Globus pallidus (tissue), 1 donor: ENCODE results near the gene RALGPS1.
A peak's percentile ranks its signal among the peaks of the same experiment; 100 is the strongest.

Experiments
- DNase-seq: peaks from one replicate; pipeline ENCODE4 v3.0.0-alpha.2; 2015; ENCODE audit warnings: low spot score

The RALGPS1 gene

DNA sequence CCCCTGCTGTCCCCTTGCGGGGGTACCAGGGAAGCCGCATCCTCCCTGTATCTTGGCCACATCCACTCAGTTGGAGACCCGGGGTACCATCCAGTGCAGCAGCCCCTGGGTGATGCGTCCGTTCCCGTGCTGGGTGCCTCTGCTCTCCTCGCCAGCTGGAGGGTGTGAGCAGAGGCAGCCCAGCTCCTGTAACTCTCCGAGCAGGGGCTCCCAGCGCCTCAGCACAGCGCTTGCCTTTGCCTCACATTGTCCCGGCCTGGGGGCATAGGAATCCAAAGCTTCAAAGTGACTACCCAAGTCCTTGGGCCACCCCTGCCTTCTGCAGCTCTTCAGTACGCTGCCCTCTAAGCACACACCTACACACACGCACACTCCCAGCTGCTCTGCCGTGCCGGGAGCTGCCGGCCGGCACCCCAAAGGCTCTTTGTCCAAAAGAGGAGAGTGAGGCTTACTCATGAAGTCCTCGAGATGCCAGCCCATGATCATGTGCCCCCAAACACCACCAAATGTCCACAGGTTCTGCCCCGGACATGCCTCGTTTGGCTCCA is 207.1 kb downstream of the RALGPS1 start:
- peak; percentile 49 for DNase-seq

- DNase-seq: peak; percentile 98
Measured at GRCh38 chr9:127122176-127123063, 207.8 kb downstream of the RALGPS1 start, which contains the start of gene ANGPTL2. ANGPTL2 (minus strand) TSS chr9:127122635; CDS start chr9:127108731, 13,904 bp downstream.

GRCh38 chr9:127123064-127123890 is 208.7 kb downstream of the RALGPS1 start:
- DNase-seq: no peak

DNA sequence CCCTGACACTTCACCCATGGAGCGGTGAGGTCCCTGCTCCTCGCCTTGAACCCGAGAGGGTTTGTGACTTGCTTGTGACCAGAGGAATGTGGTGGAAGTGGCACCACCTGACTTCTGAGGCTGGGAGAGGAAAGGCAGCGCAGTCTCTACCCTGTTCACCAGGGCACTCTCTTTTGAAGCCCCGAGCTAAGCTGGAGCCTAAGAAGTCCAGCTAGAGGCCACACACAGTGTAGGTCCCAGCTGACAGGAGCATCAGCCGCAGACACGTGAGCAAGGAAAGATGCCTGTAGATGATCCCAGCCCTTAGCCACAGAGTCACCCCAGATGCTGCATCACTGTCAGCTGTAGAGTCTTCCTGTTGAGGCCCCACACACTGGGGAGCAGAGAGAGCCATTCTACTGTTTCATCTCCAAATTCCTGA is 209.5 kb downstream of the RALGPS1 start:
- no peak for DNase-seq

- DNase-seq: no peak
Measured at GRCh38 chr9:127124792-127125191, 210.2 kb downstream of the RALGPS1 start.

GRCh38 chr9:127126971-127127370 is 212.4 kb downstream of the RALGPS1 start:
- DNase-seq: no peak

DNA sequence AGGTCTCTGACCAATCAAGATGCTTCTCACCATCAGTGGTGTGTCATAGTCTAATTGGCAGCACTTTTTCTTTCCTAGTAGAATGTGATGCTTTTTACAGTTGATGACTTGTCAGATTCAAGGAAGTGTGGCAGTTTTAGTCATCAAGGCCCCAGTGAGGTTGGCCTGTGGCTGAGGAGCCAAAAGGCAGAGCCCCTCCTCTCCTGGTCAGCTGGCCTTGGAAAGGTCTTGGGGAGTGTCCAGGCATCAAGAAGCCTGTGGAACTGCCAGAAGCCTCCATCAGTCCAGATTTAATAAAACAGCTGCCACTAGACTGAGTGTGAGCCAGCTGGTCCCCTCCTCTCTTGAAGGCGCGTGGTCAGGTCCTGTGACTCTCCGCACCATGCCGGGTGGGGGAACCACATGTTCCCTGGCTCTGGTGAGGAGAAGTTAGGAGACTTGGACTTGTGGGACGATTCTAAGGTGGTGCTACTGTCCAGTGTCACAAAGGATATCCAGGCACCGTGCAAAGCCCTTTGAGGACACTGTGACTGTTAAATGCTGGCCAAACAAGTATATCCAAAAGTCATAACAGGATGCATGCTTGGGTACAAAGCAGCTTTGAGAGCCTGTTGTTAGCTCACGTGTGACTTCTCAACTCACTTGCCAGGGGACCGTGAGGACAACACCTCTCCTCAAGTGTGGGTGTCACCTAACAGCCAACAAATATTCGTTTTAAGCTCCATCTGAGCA is 213.9 kb downstream of the RALGPS1 start:
- DNase-seq: peak; percentile 77

DNA sequence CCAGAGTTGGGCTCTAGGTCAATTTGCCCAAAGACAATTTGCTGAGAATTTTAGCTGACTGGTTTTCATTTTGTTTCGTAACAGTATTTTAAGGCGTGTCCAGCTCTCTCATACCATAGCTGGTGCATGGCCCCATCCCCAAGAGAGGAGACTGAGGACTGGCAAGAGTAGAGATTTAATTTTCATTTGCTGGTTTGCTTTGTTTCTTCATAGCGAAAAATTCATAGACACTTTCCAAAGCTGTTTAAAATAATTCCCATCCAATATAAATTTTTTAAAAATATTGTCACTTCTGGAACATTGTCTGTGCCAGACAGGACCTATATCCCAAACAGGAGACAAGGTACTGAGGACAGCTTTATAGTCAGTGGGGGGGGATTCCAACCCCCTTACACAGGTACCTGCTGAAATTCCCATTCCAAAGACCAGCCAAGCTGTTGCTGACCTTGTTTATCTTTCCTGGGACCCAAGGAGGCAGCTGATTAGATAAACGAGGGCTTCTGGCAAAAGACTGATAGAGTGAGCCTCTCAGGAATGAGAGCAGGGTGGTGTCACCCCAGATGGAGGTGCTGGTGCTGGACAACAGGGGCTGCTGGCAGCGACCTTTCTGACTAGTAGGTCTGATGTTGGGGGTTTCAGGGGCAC is 214.6 kb downstream of the RALGPS1 start:
- no peak for DNase-seq

DNA sequence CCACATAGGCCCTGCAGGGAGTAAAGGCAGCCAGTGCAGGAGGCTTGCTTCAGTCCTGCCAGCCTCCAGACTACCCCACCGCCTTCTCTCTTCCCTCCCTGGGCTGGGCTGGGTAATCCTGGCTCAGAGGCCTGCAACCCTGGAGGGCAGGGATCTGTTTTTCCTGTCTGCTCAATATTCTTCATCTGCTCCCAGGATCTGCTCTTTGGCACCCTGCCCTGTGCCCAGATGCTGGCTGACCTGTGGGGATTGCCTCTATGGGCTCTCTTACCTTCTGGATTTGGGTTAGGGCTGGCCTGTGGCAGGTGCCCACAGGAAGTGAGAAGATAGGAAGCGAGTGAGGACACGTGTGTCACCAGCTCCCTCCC is 215.1 kb downstream of the RALGPS1 start:
- no peak for DNase-seq

GRCh38 chr9:127130235-127130634 is 215.7 kb downstream of the RALGPS1 start:
- no peak for DNase-seq

- DNase-seq: peak; percentile 77
Measured at GRCh38 chr9:127130661-127131538, 216.3 kb downstream of the RALGPS1 start.

DNA sequence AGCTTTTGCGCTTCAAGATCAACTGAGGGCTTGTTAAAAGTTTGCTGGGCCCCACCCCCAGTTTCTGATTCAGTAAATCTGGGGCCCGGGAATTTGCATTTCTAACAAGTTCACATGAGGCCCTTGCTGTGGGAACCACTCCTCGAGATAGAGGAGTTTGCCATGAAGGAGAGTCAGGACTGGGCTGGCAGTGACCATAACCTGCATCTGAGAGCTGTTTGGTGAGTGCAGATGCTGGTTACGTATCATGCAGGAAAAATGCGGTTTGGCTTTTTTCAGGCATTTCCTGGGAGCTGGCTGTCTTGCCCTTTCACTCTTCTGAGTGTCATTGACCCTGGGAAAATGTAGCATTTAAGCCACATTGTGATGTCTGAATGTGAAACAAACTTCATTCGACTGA is 217.3 kb downstream of the RALGPS1 start:
- DNase-seq: no peak

DNA sequence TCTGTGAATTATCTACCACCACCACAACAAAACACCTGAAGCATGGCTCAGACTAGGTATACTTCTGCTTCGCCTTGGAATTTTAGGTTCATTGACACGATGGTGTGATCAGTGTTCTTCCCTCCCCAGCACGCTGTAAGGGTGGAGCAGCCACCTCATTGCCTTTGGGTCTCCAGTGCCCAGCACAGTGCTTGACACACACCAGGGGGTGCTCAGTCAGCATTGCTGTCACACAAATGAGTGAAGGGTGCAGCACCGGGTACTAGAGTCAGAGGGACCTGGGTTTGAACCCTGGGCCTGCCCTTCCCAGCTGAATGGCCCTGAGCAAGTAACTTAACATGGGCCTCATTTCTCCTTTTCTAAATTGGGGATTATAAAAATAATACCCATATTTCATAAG is 217.8 kb downstream of the RALGPS1 start:
- no peak for DNase-seq

- peak; percentile 78 for DNase-seq
Measured at GRCh38 chr9:127132921-127133647, 218.5 kb downstream of the RALGPS1 start.

- DNase-seq: peak; percentile 95
Measured at GRCh38 chr9:127133739-127134167, 219.2 kb downstream of the RALGPS1 start.

DNA sequence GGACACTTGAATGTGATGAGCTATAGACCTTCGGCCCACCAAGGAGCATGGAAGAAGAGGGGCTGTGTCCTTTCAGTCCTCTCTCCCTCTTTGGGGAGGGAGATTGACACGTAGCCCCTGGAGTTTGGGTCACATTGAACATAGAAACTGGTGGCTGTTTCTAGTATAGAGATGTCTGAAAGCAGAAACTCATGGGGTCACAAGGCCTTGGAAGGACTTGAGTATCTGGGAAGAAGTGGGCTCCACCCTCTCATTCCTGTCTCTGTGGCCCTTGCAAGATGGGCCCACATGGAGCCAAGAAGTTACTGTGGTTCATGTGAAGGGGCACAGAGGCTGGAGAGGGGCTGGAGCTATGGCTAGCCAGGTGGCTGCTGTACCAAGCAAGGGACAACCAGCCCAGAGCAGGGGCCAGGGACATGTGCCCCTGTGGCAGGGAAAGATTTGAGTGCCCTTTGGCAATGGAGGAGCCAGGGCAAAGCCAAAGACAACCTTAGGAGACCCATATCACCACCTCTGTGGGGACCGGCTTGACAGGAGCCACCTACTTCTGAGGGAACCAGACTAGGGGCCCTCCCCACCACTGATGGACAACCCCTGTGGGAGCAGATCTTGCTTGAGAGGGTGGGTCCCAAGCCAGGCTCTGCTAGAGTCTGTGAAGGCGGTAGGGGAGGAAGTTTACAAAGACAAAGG is 220.6 kb downstream of the RALGPS1 start:
- DNase-seq: no peak

DNA sequence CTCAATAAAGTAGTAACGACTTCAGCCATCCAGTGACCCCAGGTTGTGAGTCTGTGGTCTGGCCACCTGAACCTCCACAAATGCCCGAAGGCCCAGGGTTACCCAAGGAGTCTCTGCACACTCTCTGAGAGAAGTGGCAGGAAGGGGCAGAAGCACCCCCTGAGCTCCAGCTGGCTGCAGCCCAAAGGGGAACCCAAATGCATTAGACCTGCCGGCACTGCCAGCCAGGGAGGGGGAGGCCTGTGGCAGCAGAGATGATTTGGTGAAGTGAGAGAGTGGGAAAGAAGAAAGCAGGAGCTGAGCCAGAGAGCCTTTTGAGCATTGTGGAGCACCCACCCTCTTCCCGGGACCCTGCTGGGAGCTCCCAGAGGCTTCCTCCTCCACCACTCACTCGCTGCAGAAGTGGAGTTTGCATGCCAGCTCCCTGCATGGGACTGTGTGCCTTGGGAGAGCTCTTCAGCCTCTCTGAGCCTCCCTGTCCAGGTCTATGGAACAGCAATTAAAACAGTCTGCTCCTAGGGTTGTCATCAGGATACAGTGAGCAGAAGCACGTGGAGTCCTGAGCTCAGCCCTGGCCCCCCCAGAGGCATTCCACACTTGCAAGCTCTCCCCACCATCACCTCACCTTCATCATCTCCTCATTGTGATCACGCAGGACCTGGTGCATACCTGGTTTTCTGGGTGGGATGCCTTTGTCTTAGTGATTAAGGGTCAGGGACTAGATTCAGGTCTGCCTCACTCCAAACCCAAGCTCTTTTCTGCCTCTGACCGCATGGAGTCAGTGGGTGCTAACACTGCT is 221.7 kb downstream of the RALGPS1 start:
- no peak for DNase-seq
